GM12878 (cell line): ENCODE data around the gene ADCY9. TPM values are rescaled to one million over a fixed set of nuclear protein-coding genes. Genes with fewer than 3 reads are reported as not detected.

Source experiments
- ATAC-seq: fragments of 200-7000 bp; cut with Tn5 transposase; 3 replicates; pipeline ENCODE4 v1.9.1; 2020; ENCODE audit warnings: mild to moderate bottlenecking, moderate library complexity
- BruUV-seq: library from RNA; stranded (reverse); fragments of 400-500 nt; replicated peaks from 2 replicates; lab custom pipeline; 2021; lab: Mats Ljungman, UMichigan
- CTCF ChIA-PET: fragments of 300-600 bp; sonication (Branson Sonifier 250); formaldehyde crosslinking; extraction: SDS; loops from one replicate; lab custom pipeline; 2021; ENCODE audit warnings: inconsistent platforms; lab: Yijun Ruan, JAX
- POLR2A ChIA-PET: fragments of 350-600 bp; formaldehyde crosslinking; extraction: SDS; loops from one replicate; lab custom pipeline; 2021; ENCODE audit warnings: inconsistent platforms; lab: Charles Lee
- RAD21 ChIA-PET: fragments of 300-600 bp; sonication (Branson Sonifier 250); formaldehyde crosslinking; loops from one replicate; lab custom pipeline; 2023; ENCODE audit warnings: antibody characterized with exemption; ENCODE audit not compliant: unreplicated experiment; lab: Charles Lee
- SMC1A ChIA-PET: fragments of 300-600 bp; sonication (Branson Sonifier 250); formaldehyde crosslinking; loops from one replicate; lab custom pipeline; 2023; ENCODE audit not compliant: unreplicated experiment, uncharacterized antibody; lab: Charles Lee
- DNase-seq: peaks from one replicate; pipeline ENCODE4 v3.0.0-alpha.2; 2011; ENCODE audit warnings: low read depth, low spot score
- FAIRE-seq: peaks from 3 replicates; lab custom pipeline; 2011; peaks lifted over from hg19 to GRCh38; lab: Jason Lieb, UNC
- H2AFZ ChIP-seq: 2 replicates; pipeline ENCODE4 v1.6.0; 2011; ENCODE audit warnings: low read depth, low read length, control low read depth; ENCODE audit not compliant: control insufficient read depth
- H3K27ac ChIP-seq: 2 replicates; pipeline ENCODE4 v1.5.1; 2011; ENCODE audit warnings: control low read depth; ENCODE audit not compliant: control insufficient read depth, insufficient read depth
- H3K27me3 ChIP-seq, 2 experiments: replicated peaks in 1 of 2; 2 replicates each; pipeline versions ENCODE4 v1.6.0 to v1.6.1; 2011; ENCODE audit warnings: low read length in 1 of 2; ENCODE audit not compliant: control insufficient read depth in 2 of 2, insufficient read depth in 2 of 2
- H3K36me3 ChIP-seq, 2 experiments: 2 replicates each; pipeline ENCODE4 v1.5.1; 2011; ENCODE audit warnings: low read length in 1 of 2; ENCODE audit not compliant: control insufficient read depth in 2 of 2, insufficient read depth in 2 of 2
- H3K4me1 ChIP-seq: 2 replicates; pipeline ENCODE4 v1.6.1; 2011; ENCODE audit warnings: mild to moderate bottlenecking, low read length, moderate library complexity, mixed read lengths; ENCODE audit not compliant: control insufficient read depth, insufficient read depth
- H3K4me2 ChIP-seq: 2 replicates; pipeline ENCODE4 v1.6.0; 2011; ENCODE audit warnings: control low read depth; ENCODE audit not compliant: control insufficient read depth, insufficient read depth
- H3K4me3 ChIP-seq: fragments of 200-600 bp; sonication (generic); 2 replicates; pipeline ENCODE4 v1.5.1; 2016
- H3K79me2 ChIP-seq: 2 replicates; pipeline ENCODE4 v1.6.0; 2011; ENCODE audit warnings: low read length; ENCODE audit not compliant: control insufficient read depth, insufficient read depth
- H3K9ac ChIP-seq: 2 replicates; pipeline ENCODE4 v1.8.0; 2011; ENCODE audit warnings: low read length, control low read depth, mixed read lengths; ENCODE audit not compliant: control insufficient read depth, insufficient read depth
- H3K9me3 ChIP-seq: replicated peaks from 3 replicates; pipeline ENCODE4 v1.5.1; 2011; ENCODE audit warnings: mild to moderate bottlenecking, low read length; ENCODE audit not compliant: control insufficient read depth, insufficient read depth
- H4K20me1 ChIP-seq: 2 replicates; pipeline ENCODE4 v1.6.0; 2011; ENCODE audit not compliant: control insufficient read depth, insufficient read depth
- BMI1 ChIP-seq: fragments of 450-650 bp; IDR thresholded peaks from 2 replicates; pipeline ENCODE4 v1.6.1; 2016; ENCODE audit warnings: mild to moderate bottlenecking, moderate library complexity, borderline replicate concordance
- CHD2 ChIP-seq: IDR thresholded peaks from 2 replicates; pipeline ENCODE4 v1.6.1; 2011; ENCODE audit warnings: low read depth, low read length, improper control_type of control experiment, borderline replicate concordance
- CTCF ChIP-seq, 3 experiments: IDR thresholded peaks in 2 of 3; conservative IDR thresholded peaks in 1 of 3; 2 replicates each; pipeline ENCODE4 v1.5.1; 2011; ENCODE audit warnings: low read depth in 3 of 3, low read length in 3 of 3, mild to moderate bottlenecking in 3 of 3, control low read depth in 2 of 3, moderate library complexity in 2 of 3, inconsistent platforms in 1 of 3, mixed read lengths in 1 of 3; ENCODE audit not compliant: control insufficient read depth in 2 of 3, insufficient read depth in 1 of 3; ENCODE audit errors: extremely low read depth in 1 of 3
- FOS ChIP-seq: IDR thresholded peaks from 3 replicates; pipeline ENCODE4 v1.6.1; 2011; ENCODE audit warnings: borderline replicate concordance; ENCODE audit not compliant: insufficient read length; ENCODE audit errors: extremely low read depth
- IRF5 ChIP-seq: fragments of 450-650 bp; IDR thresholded peaks from 2 replicates; pipeline ENCODE4 v1.6.1; 2017; ENCODE audit warnings: borderline replicate concordance
- NRF1 ChIP-seq: conservative IDR thresholded peaks from 2 replicates; pipeline ENCODE4 v1.6.1; 2011; ENCODE audit warnings: mild to moderate bottlenecking, low read depth, low read length, improper control_type of control experiment
- RBBP5 ChIP-seq: fragments of 200-600 bp; sonication (generic); conservative IDR thresholded peaks from 2 replicates; pipeline ENCODE4 v1.6.1; 2016
- SUZ12 ChIP-seq: fragments of 200-600 bp; sonication (generic); IDR thresholded peaks from one replicate; pipeline ENCODE4 v1.6.1; 2018; ENCODE audit warnings: antibody characterized with exemption, mild to moderate bottlenecking; ENCODE audit not compliant: unreplicated experiment
- TCF3 ChIP-seq: IDR thresholded peaks from 2 replicates; pipeline ENCODE4 v1.6.1; 2012; ENCODE audit warnings: low read depth, mild to moderate bottlenecking, low read length, borderline replicate concordance; ENCODE audit not compliant: insufficient read depth
- YY1 ChIP-seq: IDR thresholded peaks from 2 replicates; pipeline ENCODE4 v1.6.1; 2011; ENCODE audit warnings: low read depth, mild to moderate bottlenecking, low read length
- WGBS: methylation state at CpG from one replicate; pipeline ENCODE4 v1.1.6; 2016; ENCODE audit warnings: low lambda C conversion rate; ENCODE audit not compliant: insufficient replicate concordance, insufficient coverage; ENCODE audit errors: missing lambda C conversion rate; 5-methylcytosine and 5-hydroxymethylcytosine counted together
- in situ Hi-C: fragments of 300-500 bp; cut with MboI; formaldehyde crosslinking; loops from 9 replicates; pipeline ENCODE4 v1.14.3; 2018; ENCODE audit warnings: mixed read lengths
- intact Hi-C: fragments of 100-400 bp; cut with micrococcal nuclease; formaldehyde crosslinking; loops from one replicate; pipeline ENCODE4 v1.14.2; 2022; ENCODE audit not compliant: unreplicated experiment
- polyA plus RNA-seq, 11 experiments: library from polyadenylated mRNA; depleted of rRNA in 4 of 11; unstranded in 6 of 11; stranded (reverse) in 5 of 11; fragments of >200 nt; fragmentation: Nextera tagmentation in 4 of 11; fragmentation: Illumina TruSeq in 1 of 11; extraction: Ambion mirVana in 4 of 11; extraction: Trizol in 1 of 11; gene quantifications; 1 replicate in 1 of 11; 2 replicates in 10 of 11; pipeline versions ENCODE4 v1.2.1 to v1.2.3, GENCODE V29; 2011 to 2016; ENCODE audit warnings: inconsistent platforms in 2 of 11, missing spikeins in 2 of 11, low read depth in 1 of 11
- total RNA-seq, 4 experiments: library from RNA; depleted of rRNA in 3 of 4; stranded (reverse); fragments of >200 nt in 3 of 4; fragmentation: Illumina TruSeq in 1 of 4; extraction: Trizol in 1 of 4; gene quantifications; 2 replicates each; pipeline versions ENCODE4 v1.2.1 to v1.2.3, GENCODE V29; 2013 to 2021
- TF ChIP-seq, protein P1 (sequence below): IDR thresholded peaks from 2 replicates; pipeline ENCODE4 v1.6.1; 2011; ENCODE audit warnings: borderline replicate concordance, low read depth, mild to moderate bottlenecking, moderate library complexity, low read length; ENCODE audit not compliant: insufficient read depth, poor library complexity, severe bottlenecking
- TF ChIP-seq, protein P2 (sequence below): fragments of 450-650 bp; IDR thresholded peaks from 2 replicates; pipeline ENCODE4 v1.6.1; 2017; ENCODE audit warnings: mild to moderate bottlenecking

The ADCY9 gene
- total and polyA plus RNA-seq, 10 of the 15 experiments (the other 5 are each of a cell fraction or from before 2014, with no cell fraction given): 0.09 to 0.41 (median 0.15) TPM; not detected in 3

DNA sequence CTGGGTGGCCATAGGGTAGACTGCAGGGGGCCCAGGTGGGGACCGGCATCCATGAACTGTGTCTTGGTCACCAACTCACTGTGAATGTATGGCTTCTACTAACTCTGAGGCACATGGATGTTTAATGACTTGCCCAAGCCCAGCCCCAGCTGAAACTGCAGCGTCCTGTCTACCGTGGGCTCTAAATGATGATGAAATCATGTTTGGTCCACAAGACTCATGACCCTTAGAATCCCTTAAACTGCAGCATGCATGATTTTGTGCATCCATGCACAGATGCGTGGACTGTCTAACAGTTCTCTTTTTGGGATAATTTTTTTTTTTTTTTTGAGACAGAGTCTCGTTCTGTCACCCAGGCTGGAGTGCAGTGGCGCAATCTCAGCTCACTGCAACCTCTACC lies 203.3 kb downstream of the ADCY9 start:
- H3K4me1 ChIP-seq: no peaks in the 10 kb centered on the region
- no peaks in the 10 kb centered on the region for H3K79me2 ChIP-seq
- POLR2A ChIA-PET: no interaction called here
- no peak overlapping the region for H2AFZ ChIP-seq
- FAIRE-seq: no peak
- TF ChIP-seq IRF5 (no peak), FOS (no peak), NRF1 (no peak), TCF3 (no peak), YY1 (no peak), CHD2 (no peak), BMI1 (no peak), CTCF (IDR thresholded peaks at IDR 0.05 in 2 of 3, conservative IDR thresholded peaks at IDR 0.05 in 1 of 3; ENCODE audit: control insufficient read depth in 2 of 3, extremely low read depth in 1 of 3, insufficient read depth in 1 of 3, low read depth in 3 of 3, low read length in 3 of 3) (no peak), SUZ12 (no peak), RBBP5 (no peak)
- TF ChIP-seq, protein P1, sequence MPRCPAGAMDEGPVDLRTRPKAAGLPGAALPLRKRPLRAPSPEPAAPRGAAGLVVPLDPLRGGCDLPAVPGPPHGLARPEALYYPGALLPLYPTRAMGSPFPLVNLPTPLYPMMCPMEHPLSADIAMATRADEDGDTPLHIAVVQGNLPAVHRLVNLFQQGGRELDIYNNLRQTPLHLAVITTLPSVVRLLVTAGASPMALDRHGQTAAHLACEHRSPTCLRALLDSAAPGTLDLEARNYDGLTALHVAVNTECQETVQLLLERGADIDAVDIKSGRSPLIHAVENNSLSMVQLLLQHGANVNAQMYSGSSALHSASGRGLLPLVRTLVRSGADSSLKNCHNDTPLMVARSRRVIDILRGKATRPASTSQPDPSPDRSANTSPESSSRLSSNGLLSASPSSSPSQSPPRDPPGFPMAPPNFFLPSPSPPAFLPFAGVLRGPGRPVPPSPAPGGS: no peak
- TF ChIP-seq, protein P2, sequence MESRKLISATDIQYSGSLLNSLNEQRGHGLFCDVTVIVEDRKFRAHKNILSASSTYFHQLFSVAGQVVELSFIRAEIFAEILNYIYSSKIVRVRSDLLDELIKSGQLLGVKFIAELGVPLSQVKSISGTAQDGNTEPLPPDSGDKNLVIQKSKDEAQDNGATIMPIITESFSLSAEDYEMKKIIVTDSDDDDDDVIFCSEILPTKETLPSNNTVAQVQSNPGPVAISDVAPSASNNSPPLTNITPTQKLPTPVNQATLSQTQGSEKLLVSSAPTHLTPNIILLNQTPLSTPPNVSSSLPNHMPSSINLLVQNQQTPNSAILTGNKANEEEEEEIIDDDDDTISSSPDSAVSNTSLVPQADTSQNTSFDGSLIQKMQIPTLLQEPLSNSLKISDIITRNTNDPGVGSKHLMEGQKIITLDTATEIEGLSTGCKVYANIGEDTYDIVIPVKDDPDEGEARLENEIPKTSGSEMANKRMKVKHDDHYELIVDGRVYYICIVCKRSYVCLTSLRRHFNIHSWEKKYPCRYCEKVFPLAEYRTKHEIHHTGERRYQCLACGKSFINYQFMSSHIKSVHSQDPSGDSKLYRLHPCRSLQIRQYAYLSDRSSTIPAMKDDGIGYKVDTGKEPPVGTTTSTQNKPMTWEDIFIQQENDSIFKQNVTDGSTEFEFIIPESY: no peak
- ATAC-seq: no peak
- SMC1A ChIA-PET: interaction anchor here (0.7 kb wide), 1 partner anchor 20 kb away, joined by 3 read pairs; no protein-coding TSS in a partner anchor
- no peak for DNase-seq
- H4K20me1 ChIP-seq: no peaks in the 10 kb centered on the region
- in situ Hi-C loops (no loop called here), intact Hi-C loops (no loop called here)
- H3K9me3 ChIP-seq: no peaks in the 10 kb centered on the region; the same call in 2 of the 3 replicates
- no peak overlapping the region for H3K4me3 ChIP-seq
- no peak overlapping the region for H3K9ac ChIP-seq
- H3K27me3 ChIP-seq: no peaks in the 10 kb centered on the region
- BruUV-seq: no TSS peak
- H3K4me2 ChIP-seq: no peak overlapping the region
- H3K27ac ChIP-seq: no peak overlapping the region
- RAD21 ChIA-PET: no interaction called here
- WGBS: 58% methylated on average over 6 of the region's 6 CpGs
- no peaks in the 10 kb centered on the region for H3K36me3 ChIP-seq
- CTCF ChIA-PET: interaction anchor here (0.5 to 1.0 kb wide), 2 partner anchors 132 to 289 kb away, joined by 3 to 5 read pairs; no protein-coding TSS in a partner anchor
